Vagina (tissue), 2 donors: ENCODE measurements around the gene WDR37.

Experiments
- POLR2A ChIP-seq, 2 donors: fragments of 450-650 bp; IDR thresholded peaks; one replicate each; pipeline ENCODE4 v1.6.1; 2017; ENCODE audit warnings: antibody characterized with exemption in 2 of 2, mild to moderate bottlenecking in 2 of 2, moderate library complexity in 2 of 2
- TF ChIP-seq, protein P1 (sequence below), 3 experiments: fragments of 450-650 bp in 2 of 3; fragments of 200-600 bp in 1 of 3; sonication (generic) in 1 of 3; IDR thresholded peaks; one replicate each; pipeline ENCODE4 v1.5.1; 2017 to 2019; ENCODE audit warnings: antibody characterized with exemption in 3 of 3, mild to moderate bottlenecking in 2 of 3, moderate library complexity in 2 of 3

- TF ChIP-seq POLR2A (IDR thresholded peaks at IDR 0.05) = no peak
- TF ChIP-seq, protein P1, sequence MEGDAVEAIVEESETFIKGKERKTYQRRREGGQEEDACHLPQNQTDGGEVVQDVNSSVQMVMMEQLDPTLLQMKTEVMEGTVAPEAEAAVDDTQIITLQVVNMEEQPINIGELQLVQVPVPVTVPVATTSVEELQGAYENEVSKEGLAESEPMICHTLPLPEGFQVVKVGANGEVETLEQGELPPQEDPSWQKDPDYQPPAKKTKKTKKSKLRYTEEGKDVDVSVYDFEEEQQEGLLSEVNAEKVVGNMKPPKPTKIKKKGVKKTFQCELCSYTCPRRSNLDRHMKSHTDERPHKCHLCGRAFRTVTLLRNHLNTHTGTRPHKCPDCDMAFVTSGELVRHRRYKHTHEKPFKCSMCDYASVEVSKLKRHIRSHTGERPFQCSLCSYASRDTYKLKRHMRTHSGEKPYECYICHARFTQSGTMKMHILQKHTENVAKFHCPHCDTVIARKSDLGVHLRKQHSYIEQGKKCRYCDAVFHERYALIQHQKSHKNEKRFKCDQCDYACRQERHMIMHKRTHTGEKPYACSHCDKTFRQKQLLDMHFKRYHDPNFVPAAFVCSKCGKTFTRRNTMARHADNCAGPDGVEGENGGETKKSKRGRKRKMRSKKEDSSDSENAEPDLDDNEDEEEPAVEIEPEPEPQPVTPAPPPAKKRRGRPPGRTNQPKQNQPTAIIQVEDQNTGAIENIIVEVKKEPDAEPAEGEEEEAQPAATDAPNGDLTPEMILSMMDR (IDR thresholded peaks at IDR 0.05) = no peak
These were observed 45.8 kb downstream of the WDR37 start for GRCh38 chr10:1101946-1102345.
